Nephron (organoid): ENCODE results near the gene CPXM1.

Source experiments
- H3K27ac Mint-ChIP-seq, 3 experiments: 2 replicates each; pipeline ENCODE4 v1.8.0; 2020; ENCODE audit warnings: mixed read lengths in 3 of 3, mild to moderate bottlenecking in 2 of 3, moderate library complexity in 1 of 3
- H3K27me3 Mint-ChIP-seq: 2 replicates; pipeline ENCODE4 v1.8.0; 2021; ENCODE audit warnings: low read depth, mild to moderate bottlenecking, moderate library complexity, mixed read lengths
- H3K36me3 Mint-ChIP-seq: 2 replicates; pipeline ENCODE4 v1.8.0; 2020; ENCODE audit warnings: low read depth, mixed read lengths
- H3K4me1 Mint-ChIP-seq: 2 replicates; pipeline ENCODE4 v1.8.0; 2020; ENCODE audit warnings: mixed read lengths
- H3K4me3 Mint-ChIP-seq, 3 experiments: 2 replicates each; pipeline ENCODE4 v1.8.0; 2020; ENCODE audit warnings: mild to moderate bottlenecking in 3 of 3, mixed read lengths in 3 of 3, moderate library complexity in 2 of 3
- H3K9me3 Mint-ChIP-seq: 2 replicates; pipeline ENCODE4 v1.8.0; 2020; ENCODE audit warnings: mixed read lengths
- CTCF ChIP-seq, 3 experiments: fragments of 200-600 bp; sonication (generic); IDR thresholded peaks; one replicate each; pipeline ENCODE4 v1.5.0; 2021; ENCODE audit warnings: antibody characterized with exemption in 3 of 3; ENCODE audit not compliant: unreplicated experiment in 3 of 3

The CPXM1 gene

GRCh38 chr20:2762578-2763131 lies 37.8 kb downstream of the CPXM1 start:
- Mint-ChIP-seq H3K27me3 (peaks cover 26% of the 10 kb centered on the region), H3K4me1 (peaks cover 12% of the 10 kb centered on the region), H3K9me3 (no peaks in the 10 kb centered on the region), H3K4me3 (no peak overlapping the region), H3K27ac (no peak overlapping the region), H3K36me3 (no peaks in the 10 kb centered on the region)
- TF ChIP-seq CTCF (IDR thresholded peaks at IDR 0.05; ENCODE audit: unreplicated experiment in 3 of 3) = no peak

- Mint-ChIP-seq H3K9me3 (no peaks in the 10 kb centered on the region), H3K4me1 (peaks cover 12% of the 10 kb centered on the region), H3K27ac (no peak overlapping the region), H3K27me3 (peaks cover 19% of the 10 kb centered on the region), H3K4me3 (no peak overlapping the region), H3K36me3 (no peaks in the 10 kb centered on the region)
- TF ChIP-seq CTCF (IDR thresholded peaks at IDR 0.05; ENCODE audit: unreplicated experiment in 3 of 3) = no peak
Measured at GRCh38 chr20:2761885-2762284, 38.5 kb downstream of the CPXM1 start.

- Mint-ChIP-seq H3K4me3 (no peak overlapping the region), H3K27ac (no peak overlapping the region), H3K4me1 (peaks cover 12% of the 10 kb centered on the region), H3K36me3 (no peaks in the 10 kb centered on the region), H3K27me3 (peaks cover 26% of the 10 kb centered on the region), H3K9me3 (no peaks in the 10 kb centered on the region)
- no peak for TF ChIP-seq CTCF (IDR thresholded peaks at IDR 0.05; ENCODE audit: unreplicated experiment in 3 of 3)
Measured at GRCh38 chr20:2760952-2761305, 39.5 kb downstream of the CPXM1 start.

- H3K9me3 Mint-ChIP-seq = no peaks in the 10 kb centered on the region
- H3K4me3 Mint-ChIP-seq = no peak overlapping the region
- H3K36me3 Mint-ChIP-seq = no peaks in the 10 kb centered on the region
- no peak overlapping the region for H3K27ac Mint-ChIP-seq
- H3K4me1 Mint-ChIP-seq = peaks cover 12% of the 10 kb centered on the region
- H3K27me3 Mint-ChIP-seq = peaks cover 28% of the 10 kb centered on the region
- no peak for TF ChIP-seq CTCF (IDR thresholded peaks at IDR 0.05; ENCODE audit: unreplicated experiment in 3 of 3)
Measured at GRCh38 chr20:2760297-2760951, 40.0 kb downstream of the CPXM1 start.

GRCh38 chr20:2759603-2760296 lies 40.7 kb downstream of the CPXM1 start:
- no peak for TF ChIP-seq CTCF (IDR thresholded peaks at IDR 0.05; ENCODE audit: unreplicated experiment in 3 of 3)
- Mint-ChIP-seq H3K9me3 (no peaks in the 10 kb centered on the region), H3K36me3 (no peaks in the 10 kb centered on the region), H3K4me3 (no peak overlapping the region), H3K27me3 (peaks cover 33% of the 10 kb centered on the region), H3K4me1 (peaks cover 12% of the 10 kb centered on the region), H3K27ac (no peak overlapping the region)
